Omental fat pad (tissue), 4 donors: Measurements from ENCODE around the gene PRCP. TPM values are rescaled to one million over a fixed set of nuclear protein-coding genes. Genes with fewer than 3 reads are reported as not detected.
A peak's percentile ranks its signal among the peaks of the same experiment; 100 is the strongest.

Experiments
- ATAC-seq: fragments of 150-250 bp; one replicate; pipeline ENCODE4 v1.9.1; 2016; ENCODE audit warnings: mild to moderate bottlenecking, moderate library complexity; ENCODE audit not compliant: low FRiP score
- DNase-seq: peaks from one replicate; pipeline ENCODE4 v3.0.0-alpha.2; 2019; ENCODE audit warnings: low spot score
- CTCF ChIP-seq, 3 donors: fragments of 450-650 bp; IDR thresholded peaks; one replicate each; pipeline ENCODE4 v1.5.1; 2016 to 2017; ENCODE audit warnings: antibody characterized with exemption in 3 of 3, mild to moderate bottlenecking in 3 of 3, moderate library complexity in 2 of 3
- total RNA-seq, 4 donors: library from RNA; depleted of rRNA; stranded (reverse); fragments of >200 nt; gene quantifications; one replicate each; pipeline ENCODE4 v1.1.0, GENCODE V29; 2016

The PRCP gene
- total RNA-seq, 4 donors from 2014 or later: 59.6 to 82.4 (median 68.8) TPM

GRCh38 chr11:82869657-82870056, 30.6 kb downstream of the PRCP start:
- DNase-seq: no peak
- ATAC-seq: no peak
- TF ChIP-seq CTCF (IDR thresholded peaks at IDR 0.05): no peak

GRCh38 chr11:82867495-82868082, 32.6 kb downstream of the PRCP start:
- ATAC-seq: no peak
- peak; percentile 96 for DNase-seq
- peak in 1 of 3 donors; percentile 63 for TF ChIP-seq CTCF (IDR thresholded peaks at IDR 0.05)

GRCh38 chr11:82865841-82866240, 34.4 kb downstream of the PRCP start:
- DNase-seq: no peak
- ATAC-seq: no peak
- TF ChIP-seq CTCF (IDR thresholded peaks at IDR 0.05): no peak

GRCh38 chr11:82864268-82864667, 36.0 kb downstream of the PRCP start:
- TF ChIP-seq CTCF (IDR thresholded peaks at IDR 0.05): no peak
- DNase-seq (peak; percentile 24), ATAC-seq (peak; percentile 83)

- no peak for TF ChIP-seq CTCF (IDR thresholded peaks at IDR 0.05)
- ATAC-seq (no peak), DNase-seq (no peak)
Measured at GRCh38 chr11:82863209-82863608, 37.0 kb downstream of the PRCP start.

GRCh38 chr11:82862379-82862778, 37.9 kb downstream of the PRCP start:
- no peak for TF ChIP-seq CTCF (IDR thresholded peaks at IDR 0.05)
- no peak for DNase-seq
- ATAC-seq: no peak

- ATAC-seq (no peak), DNase-seq (no peak)
- no peak for TF ChIP-seq CTCF (IDR thresholded peaks at IDR 0.05)
Measured at GRCh38 chr11:82859750-82860149, 40.5 kb downstream of the PRCP start.
